ENCODE data around the gene PITPNC1. TPM values are rescaled to one million over a fixed set of nuclear protein-coding genes. Genes with fewer than 3 reads are reported as not detected.
"Not testable (repeated sequence)": the region's sequence is repeated elsewhere in the genome, so short reads cannot be mapped to it uniquely, and the experiment has no call there.

The PITPNC1 gene
- total and polyA plus RNA-seq, 4 donors, result 8.0 to 21.1 (median 15.2) TPM

DNA sequence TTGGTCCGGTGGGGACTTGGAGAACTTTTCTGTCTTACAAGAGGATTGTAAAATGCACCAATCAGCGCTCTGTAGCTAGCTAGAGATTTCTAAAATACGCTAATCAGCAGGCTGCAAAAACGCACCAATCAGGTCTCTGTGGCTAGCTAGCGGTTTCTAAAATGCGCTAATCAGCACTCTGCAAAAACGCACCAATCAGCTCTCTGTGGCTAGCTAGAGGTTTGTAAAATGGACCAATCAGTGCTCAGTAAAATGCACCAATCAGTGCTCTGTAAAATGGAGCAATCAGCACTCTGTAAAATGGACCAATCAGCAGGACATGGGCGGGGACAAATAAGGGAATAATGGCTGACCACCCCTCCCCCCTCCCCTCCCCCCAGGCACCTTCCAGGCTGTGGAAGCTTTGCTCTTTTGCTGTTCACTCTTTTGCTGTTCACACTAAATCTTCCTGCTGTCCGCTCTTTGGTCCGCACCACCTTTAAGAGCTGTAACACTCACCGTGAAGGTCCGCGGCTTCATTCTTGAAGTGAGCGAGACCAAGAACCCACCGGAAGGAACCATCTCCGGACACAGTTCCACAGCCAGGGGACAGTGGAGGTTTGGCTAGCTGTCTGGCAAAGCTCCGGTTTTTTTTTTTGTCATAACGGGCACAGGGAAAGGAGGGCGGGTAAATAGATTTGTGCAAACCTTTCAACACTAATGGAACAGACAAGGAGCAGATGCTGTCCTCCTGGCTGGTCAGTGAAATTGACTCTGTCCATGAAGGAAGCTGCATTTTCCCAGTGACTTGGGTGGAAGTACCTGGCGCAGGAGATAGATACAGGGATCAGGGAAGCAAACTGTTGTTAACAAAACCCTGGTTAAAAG, 8.3 kb downstream of the PITPNC1 start:
- H3K27me3 ChIP-seq (ENCODE audit: control insufficient read depth in 3 of 3, insufficient read depth in 3 of 3, low read length in 2 of 3), result no peaks in the 10 kb centered on the region
- TF ChIP-seq, protein P1, sequence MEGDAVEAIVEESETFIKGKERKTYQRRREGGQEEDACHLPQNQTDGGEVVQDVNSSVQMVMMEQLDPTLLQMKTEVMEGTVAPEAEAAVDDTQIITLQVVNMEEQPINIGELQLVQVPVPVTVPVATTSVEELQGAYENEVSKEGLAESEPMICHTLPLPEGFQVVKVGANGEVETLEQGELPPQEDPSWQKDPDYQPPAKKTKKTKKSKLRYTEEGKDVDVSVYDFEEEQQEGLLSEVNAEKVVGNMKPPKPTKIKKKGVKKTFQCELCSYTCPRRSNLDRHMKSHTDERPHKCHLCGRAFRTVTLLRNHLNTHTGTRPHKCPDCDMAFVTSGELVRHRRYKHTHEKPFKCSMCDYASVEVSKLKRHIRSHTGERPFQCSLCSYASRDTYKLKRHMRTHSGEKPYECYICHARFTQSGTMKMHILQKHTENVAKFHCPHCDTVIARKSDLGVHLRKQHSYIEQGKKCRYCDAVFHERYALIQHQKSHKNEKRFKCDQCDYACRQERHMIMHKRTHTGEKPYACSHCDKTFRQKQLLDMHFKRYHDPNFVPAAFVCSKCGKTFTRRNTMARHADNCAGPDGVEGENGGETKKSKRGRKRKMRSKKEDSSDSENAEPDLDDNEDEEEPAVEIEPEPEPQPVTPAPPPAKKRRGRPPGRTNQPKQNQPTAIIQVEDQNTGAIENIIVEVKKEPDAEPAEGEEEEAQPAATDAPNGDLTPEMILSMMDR (IDR thresholded peaks at IDR 0.05; ENCODE audit: control extremely low read depth, extremely low read depth), result no peak
- DNase-seq (no peak), ATAC-seq (ENCODE audit: insufficient read depth, low FRiP score) (no peak)
- peaks cover 0 to 1% (median 0%) of the 10 kb centered on the region in 4 donors for H3K9me3 ChIP-seq (ENCODE audit: control insufficient read depth in 4 of 4, insufficient read depth in 3 of 4, low read length in 3 of 4)
- WGBS, 2 donors, result 94 to 96% methylated on average over 20 of the region's 20 CpGs
- no peak overlapping the region for H3K9ac ChIP-seq (ENCODE audit: insufficient read depth in 1 of 2, low read length in 2 of 2)
- H3K36me3 ChIP-seq (ENCODE audit: control insufficient read depth in 4 of 4, insufficient read depth in 4 of 4, low read length in 4 of 4), result no peaks in the 10 kb centered on the region
- H3K27ac ChIP-seq (ENCODE audit: low read depth in 1 of 2, low read length in 1 of 2), result no peak overlapping the region
- H3K4me1 ChIP-seq (ENCODE audit: control insufficient read depth in 5 of 5, insufficient read depth in 5 of 5, low read length in 5 of 5), result peaks cover 0 to 8% (median 1%) of the 10 kb centered on the region in 5 donors
- H3K4me3 ChIP-seq, result no peak overlapping the region

DNA sequence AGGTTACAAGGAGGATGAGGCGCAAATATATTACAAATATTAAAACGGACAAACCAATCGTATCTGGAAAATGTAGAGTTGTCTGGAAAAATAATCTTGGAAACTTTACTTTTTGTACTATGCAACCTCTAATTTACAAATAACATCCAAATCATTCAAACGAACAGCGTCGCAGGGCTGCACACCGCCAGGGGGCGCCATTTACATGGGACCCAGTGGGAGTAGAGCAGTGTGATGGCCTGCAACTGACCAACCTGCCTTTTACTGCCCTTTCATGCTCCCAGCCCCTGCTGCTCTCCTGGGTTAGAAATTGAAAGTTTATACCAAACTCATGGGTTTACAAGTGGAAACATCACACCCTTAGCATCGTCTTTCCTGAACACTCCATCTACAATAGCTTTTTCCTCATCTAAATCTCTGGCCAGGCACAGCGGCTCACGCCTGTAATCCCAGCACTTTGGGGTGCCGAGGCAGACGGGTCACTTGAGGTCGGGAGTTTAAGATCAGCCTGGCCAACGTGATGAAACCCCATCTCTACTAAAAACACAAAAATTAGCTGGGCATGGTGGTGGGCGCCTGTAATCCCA, 10.0 kb downstream of the PITPNC1 start:
- Histone ChIP-seq H3K4me3 (no peak overlapping the region), H3K4me1 (ENCODE audit: control insufficient read depth in 5 of 5, insufficient read depth in 5 of 5, low read length in 5 of 5) (peaks cover 0 to 11% (median 8%) of the 10 kb centered on the region in 5 donors), H3K9ac (ENCODE audit: insufficient read depth in 1 of 2, low read length in 2 of 2) (no peak overlapping the region), H3K36me3 (ENCODE audit: control insufficient read depth in 4 of 4, insufficient read depth in 4 of 4, low read length in 4 of 4) (no peaks in the 10 kb centered on the region), H3K27me3 (ENCODE audit: control insufficient read depth in 3 of 3, insufficient read depth in 3 of 3, low read length in 2 of 3) (no peaks in the 10 kb centered on the region), H3K27ac (ENCODE audit: low read depth in 1 of 2, low read length in 1 of 2) (no peak overlapping the region), H3K9me3 (ENCODE audit: control insufficient read depth in 4 of 4, insufficient read depth in 3 of 4, low read length in 3 of 4) (peaks cover 0 to 1% (median 0%) of the 10 kb centered on the region in 4 donors)
- ATAC-seq (ENCODE audit: insufficient read depth, low FRiP score) (no peak), DNase-seq (peak; percentile 13 to 24 (median 21))
- WGBS, 2 donors, result 71% methylated on average over 16 of the region's 16 CpGs
- TF ChIP-seq, protein P1 (IDR thresholded peaks at IDR 0.05; ENCODE audit: control extremely low read depth, extremely low read depth), result peak; percentile 49

DNA sequence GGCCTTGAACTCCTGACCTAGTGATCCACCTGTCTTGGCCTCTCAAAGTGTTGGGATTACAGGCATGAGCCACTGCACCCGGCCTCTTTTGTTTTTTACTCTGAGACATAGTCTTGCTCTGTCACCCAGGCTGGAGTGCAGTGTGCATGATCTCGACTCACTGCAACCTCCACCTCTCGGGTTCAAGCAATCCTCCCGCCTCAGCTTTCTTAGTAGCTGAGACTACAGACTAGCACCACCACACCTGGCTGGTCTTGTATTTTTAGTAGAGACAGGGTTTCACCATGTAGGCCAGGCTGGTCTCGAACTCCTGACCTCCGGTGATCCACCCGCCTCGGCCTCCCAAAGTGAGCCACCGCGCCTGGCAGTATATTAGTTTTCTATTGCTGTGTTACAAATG, 11.5 kb downstream of the PITPNC1 start:
- not testable (repeated sequence) for H3K9ac ChIP-seq (ENCODE audit: insufficient read depth in 1 of 2, low read length in 2 of 2); H3K36me3 ChIP-seq (ENCODE audit: control insufficient read depth in 4 of 4, insufficient read depth in 4 of 4, low read length in 4 of 4); DNase-seq; H3K4me3 ChIP-seq; H3K27ac ChIP-seq (ENCODE audit: low read depth in 1 of 2, low read length in 1 of 2); H3K9me3 ChIP-seq (ENCODE audit: control insufficient read depth in 4 of 4, insufficient read depth in 3 of 4, low read length in 3 of 4); ATAC-seq (ENCODE audit: insufficient read depth, low FRiP score); H3K27me3 ChIP-seq (ENCODE audit: control insufficient read depth in 3 of 3, insufficient read depth in 3 of 3, low read length in 2 of 3)
- peaks cover 0 to 11% (median 8%) of the 10 kb centered on the region in 5 donors for H3K4me1 ChIP-seq (ENCODE audit: control insufficient read depth in 5 of 5, insufficient read depth in 5 of 5, low read length in 5 of 5)
- WGBS, 2 donors, result 97 to 98% methylated on average over 10 of the region's 10 CpGs

DNA sequence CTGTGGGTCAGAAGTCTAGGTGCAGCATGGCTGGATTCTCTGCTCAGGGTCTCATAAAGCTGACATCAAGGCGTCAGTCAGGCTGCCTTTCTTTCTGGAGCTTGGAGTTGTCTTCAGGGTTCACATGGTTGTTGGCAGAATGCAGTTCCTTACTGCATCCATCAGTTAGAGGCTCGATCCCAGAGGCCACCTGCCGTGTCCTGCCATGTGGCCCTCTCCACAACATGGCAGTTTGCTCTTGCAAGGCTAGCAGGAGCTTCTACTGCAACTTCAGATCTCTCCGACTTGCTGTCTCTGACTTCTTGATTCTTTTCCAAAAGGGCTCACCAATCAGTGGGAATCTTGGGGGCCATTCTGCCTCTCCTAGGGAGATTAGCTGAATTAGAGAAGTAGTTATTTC, 11.9 kb downstream of the PITPNC1 start:
- Histone ChIP-seq H3K4me1 (ENCODE audit: control insufficient read depth in 5 of 5, insufficient read depth in 5 of 5, low read length in 5 of 5) (peaks cover 0 to 11% (median 8%) of the 10 kb centered on the region in 5 donors), H3K9me3 (ENCODE audit: control insufficient read depth in 4 of 4, insufficient read depth in 3 of 4, low read length in 3 of 4) (no peaks in the 10 kb centered on the region), H3K4me3 (no peak overlapping the region), H3K9ac (ENCODE audit: insufficient read depth in 1 of 2, low read length in 2 of 2) (no peak overlapping the region), H3K36me3 (ENCODE audit: control insufficient read depth in 4 of 4, insufficient read depth in 4 of 4, low read length in 4 of 4) (peaks cover 0 to 2% (median 0%) of the 10 kb centered on the region in 4 donors), H3K27ac (ENCODE audit: low read depth in 1 of 2, low read length in 1 of 2) (no peak overlapping the region), H3K27me3 (ENCODE audit: control insufficient read depth in 3 of 3, insufficient read depth in 3 of 3, low read length in 2 of 3) (no peaks in the 10 kb centered on the region)
- TF ChIP-seq, protein P1 (IDR thresholded peaks at IDR 0.05; ENCODE audit: control extremely low read depth, extremely low read depth), result no peak
- 92 to 95% methylated on average over 4 of the region's 4 CpGs for WGBS, 2 donors
- ATAC-seq (ENCODE audit: insufficient read depth, low FRiP score) (no peak), DNase-seq (no peak)

Data from lung (tissue), 12 donors.